ENCODE measurements around the gene TNP2.

Gene TNP2

GRCh38 chr16:11276896-11277593 lies 7.9 kb upstream of the TNP2 start:
- DNase-seq: no peak

- no peak for DNase-seq
Observed at GRCh38 chr16:11276143-11276895, 7.2 kb upstream of the TNP2 start, which contains the start of gene PRM2. PRM2 (minus strand) TSS chr16:11276480; CDS start chr16:11276370, 110 bp downstream.

GRCh38 chr16:11274964-11275363 lies 5.8 kb upstream of the TNP2 start:
- no peak for DNase-seq

GRCh38 chr16:11273721-11274324 lies 4.7 kb upstream of the TNP2 start:
- DNase-seq: no peak

GRCh38 chr16:11272921-11273720 lies 4.0 kb upstream of the TNP2 start, which contains the start of gene PRM3:
PRM3 (minus strand) TSS chr16:11273629; CDS start chr16:11273595, 34 bp downstream.
- no peak for DNase-seq

- DNase-seq: no peak
Observed at GRCh38 chr16:11272484-11272883, 3.4 kb upstream of the TNP2 start.

- DNase-seq: no peak
Observed at GRCh38 chr16:11271610-11272009, 2.5 kb upstream of the TNP2 start.

- no peak for DNase-seq
Observed at GRCh38 chr16:11270602-11271162, 1.6 kb upstream of the TNP2 start.

GRCh38 chr16:11265124-11265523 lies 4.0 kb downstream of the TNP2 start:
- DNase-seq: no peak

GRCh38 chr16:11264155-11264832 lies 4.8 kb downstream of the TNP2 start:
- DNase-seq: peak; percentile 18

- no peak for DNase-seq
Observed at GRCh38 chr16:11263737-11264136, 5.4 kb downstream of the TNP2 start.

- no peak for DNase-seq
Observed at GRCh38 chr16:11262915-11263314, 6.2 kb downstream of the TNP2 start.

GRCh38 chr16:11260596-11260966 lies 8.5 kb downstream of the TNP2 start:
- no peak for DNase-seq

GRCh38 chr16:11259655-11260595 lies 9.2 kb downstream of the TNP2 start:
- DNase-seq: no peak

- no peak for DNase-seq
Observed at GRCh38 chr16:11258553-11259492, 10.3 kb downstream of the TNP2 start.

GRCh38 chr16:11257131-11257938 lies 11.8 kb downstream of the TNP2 start:
- peak; percentile 59 for DNase-seq

GRCh38 chr16:11256661-11257130 lies 12.4 kb downstream of the TNP2 start:
- DNase-seq: no peak
